ENCODE results near the gene ZNF219.

- TF ChIP-seq ZNF274 (IDR thresholded peaks at IDR 0.05; ENCODE audit: low read depth, low read length), result no peak
- no peak for TF ChIP-seq SUZ12 (IDR thresholded peaks at IDR 0.05; ENCODE audit: extremely low read depth, insufficient read depth, insufficient read length)
These were observed 6.6 kb upstream of the ZNF219 start for GRCh38 chr14:21105095-21105494.

All from NT2/D1 (cell line).